ENCODE results near the gene NRAP.

- TF ChIP-seq RAD21 (IDR thresholded peaks at IDR 0.05; ENCODE audit: low read depth): no peak
- TF ChIP-seq, protein P1, sequence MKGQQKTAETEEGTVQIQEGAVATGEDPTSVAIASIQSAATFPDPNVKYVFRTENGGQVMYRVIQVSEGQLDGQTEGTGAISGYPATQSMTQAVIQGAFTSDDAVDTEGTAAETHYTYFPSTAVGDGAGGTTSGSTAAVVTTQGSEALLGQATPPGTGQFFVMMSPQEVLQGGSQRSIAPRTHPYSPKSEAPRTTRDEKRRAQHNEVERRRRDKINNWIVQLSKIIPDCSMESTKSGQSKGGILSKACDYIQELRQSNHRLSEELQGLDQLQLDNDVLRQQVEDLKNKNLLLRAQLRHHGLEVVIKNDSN (IDR thresholded peaks at IDR 0.05): no peak
- no peak for TF ChIP-seq EP300 (IDR thresholded peaks at IDR 0.05; ENCODE audit: borderline replicate concordance)
- TF ChIP-seq TEAD4 (IDR thresholded peaks at IDR 0.05): no peak
- no peak for TF ChIP-seq CREB1 (IDR thresholded peaks at IDR 0.05; ENCODE audit: low read depth)
- no peak for TF ChIP-seq ZBTB7A (IDR thresholded peaks at IDR 0.05; ENCODE audit: low read depth)
- no peak for TF ChIP-seq YY1 (IDR thresholded peaks at IDR 0.05; ENCODE audit: low read depth)
- TF ChIP-seq TCF12 (IDR thresholded peaks at IDR 0.05; ENCODE audit: low read depth): no peak
Observed at GRCh38 chr10:113600569-113600968, 63.3 kb downstream of the NRAP start.

All from Ishikawa (cell line).